HUDEP-2 (cell line): Measurements from ENCODE around the gene VPS72.
A peak's percentile ranks its signal among the peaks of the same experiment; 100 is the strongest.

Experiments
- DNase-seq, 76 experiments: peaks; one replicate each; lab custom pipeline; 2025; ENCODE audit not compliant: unreplicated experiment in 76 of 76; lab: John Stamatoyannopoulos, UW

Gene VPS72

GRCh38 chr1:151146412-151147131 lies 43.4 kb downstream of the VPS72 start, which contains the start of gene SEMA6C:
TSS of gene SEMA6C (minus strand) at chr1:151146631. CDS start at chr1:151142621, 4,010 bp downstream.
- peak in 73 of 76 experiments; percentile 28 to 91 (median 80) for DNase-seq

GRCh38 chr1:151146072-151146411 lies 44.0 kb downstream of the VPS72 start:
- no peak for DNase-seq

- peak in 1 of 76 experiments; percentile 9 for DNase-seq
Observed at GRCh38 chr1:151145304-151146071, 44.5 kb downstream of the VPS72 start.

- peak in 2 of 76 experiments; percentile 2 to 14 for DNase-seq
Observed at GRCh38 chr1:151144474-151145303, 45.3 kb downstream of the VPS72 start.

- DNase-seq, result no peak
Observed at GRCh38 chr1:151143986-151144385, 46.0 kb downstream of the VPS72 start.

- DNase-seq, result no peak
Observed at GRCh38 chr1:151143057-151143435, 47.0 kb downstream of the VPS72 start.

GRCh38 chr1:151142411-151143056 lies 47.5 kb downstream of the VPS72 start:
- no peak for DNase-seq

GRCh38 chr1:151137789-151138188 lies 52.2 kb downstream of the VPS72 start:
- no peak for DNase-seq

- DNase-seq, result no peak
Observed at GRCh38 chr1:151135433-151136385, 54.3 kb downstream of the VPS72 start.

- no peak for DNase-seq
Observed at GRCh38 chr1:151134991-151135390, 55.0 kb downstream of the VPS72 start.

GRCh38 chr1:151134396-151134795 lies 55.6 kb downstream of the VPS72 start:
- DNase-seq, result no peak

- DNase-seq, result no peak
Observed at GRCh38 chr1:151133018-151133806, 56.8 kb downstream of the VPS72 start.

GRCh38 chr1:151132335-151133017 lies 57.5 kb downstream of the VPS72 start:
- no peak for DNase-seq

- no peak for DNase-seq
Observed at GRCh38 chr1:151131701-151132334, 58.2 kb downstream of the VPS72 start.

GRCh38 chr1:151130987-151131586 lies 58.9 kb downstream of the VPS72 start:
- peak in 18 of 76 experiments; percentile 11 to 79 (median 36) for DNase-seq

- DNase-seq, result no peak
Observed at GRCh38 chr1:151128800-151129199, 61.2 kb downstream of the VPS72 start.
